ENCODE results near the gene S100PBP.

Gene S100PBP

DNA sequence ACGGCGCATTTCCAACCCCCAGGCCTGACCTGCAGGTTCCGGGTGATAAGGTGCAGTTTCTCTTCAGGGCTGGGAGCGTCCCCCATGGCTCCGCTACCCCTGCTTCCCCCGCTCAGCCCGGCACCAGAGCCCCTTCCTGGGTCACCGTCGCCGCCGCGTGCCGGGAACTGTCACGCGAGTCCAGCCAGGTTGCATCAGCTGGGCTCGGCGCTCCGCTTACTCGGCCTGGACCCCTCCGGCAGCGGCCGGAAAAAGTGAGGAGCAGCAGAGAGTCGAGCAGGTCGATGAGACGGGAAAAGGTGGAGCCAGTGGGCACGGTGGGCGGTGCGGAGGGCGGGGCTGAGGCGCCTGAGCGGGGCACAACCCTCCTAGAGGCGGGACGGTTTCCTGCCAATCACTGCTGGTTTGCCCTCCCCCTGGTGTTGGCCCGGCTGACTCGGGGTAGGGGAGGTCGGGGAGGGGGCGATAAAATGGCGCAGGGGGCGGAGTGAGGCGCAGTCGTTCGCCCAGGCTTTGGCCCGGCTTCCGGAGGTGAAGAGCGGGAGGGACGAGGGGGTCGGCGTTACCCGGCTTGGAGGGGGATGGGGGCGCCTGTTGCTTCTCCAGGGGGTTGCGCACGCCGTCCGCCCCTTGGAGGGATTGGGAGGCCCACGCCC lies at the start of gene S100PBP, which contains the start of gene YARS1:
S100PBP (plus strand) TSS at position 495 of the 656 bp plus-strand sequence. CDS start 8,447 bp downstream, outside the sequence.
YARS1 (minus strand) TSS at position 200 of the 656 bp plus-strand sequence; CDS start at position 86, 114 bp downstream.
- peak; percentile 99 to 100 for DNase-seq (ENCODE audit: low read depth in 2 of 2)

DNA sequence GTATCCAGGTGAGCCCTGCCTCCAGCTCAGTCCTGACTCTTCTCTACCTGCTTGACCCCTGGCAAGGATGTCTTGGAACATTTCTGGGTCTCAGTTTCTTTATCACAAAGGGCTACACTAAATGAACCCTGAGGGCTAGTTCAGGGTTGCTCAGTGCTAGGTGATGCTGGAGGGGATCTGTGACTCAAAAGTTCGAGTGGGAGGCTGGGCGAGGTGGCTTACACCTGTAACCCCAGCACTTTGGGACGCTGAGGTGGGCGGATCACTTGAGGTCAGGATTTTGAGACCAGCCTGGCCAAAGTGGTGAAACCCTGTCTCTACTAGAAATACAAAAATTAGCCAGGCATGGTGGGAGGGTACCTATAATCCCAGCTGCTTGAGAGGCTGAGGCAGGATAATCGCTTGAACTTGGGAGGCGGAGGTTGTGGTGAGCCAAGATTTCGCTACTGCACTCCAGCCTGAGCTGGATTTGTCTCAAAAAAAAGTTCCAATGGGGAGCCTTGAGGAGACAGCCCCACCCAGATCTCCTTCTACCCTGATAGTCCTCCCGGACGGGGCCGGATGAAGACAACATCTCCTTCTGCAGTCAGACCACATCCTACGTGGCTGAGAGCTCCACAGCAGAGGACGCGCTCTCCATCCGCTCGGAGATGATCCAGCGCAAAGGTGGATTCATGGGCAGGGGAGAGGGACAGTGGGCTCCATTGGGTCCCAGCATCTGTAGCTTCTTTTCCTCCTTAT lies 49.2 kb upstream of the S100PBP start:
- DNase-seq (ENCODE audit: low read depth in 2 of 2), result no peak

DNA sequence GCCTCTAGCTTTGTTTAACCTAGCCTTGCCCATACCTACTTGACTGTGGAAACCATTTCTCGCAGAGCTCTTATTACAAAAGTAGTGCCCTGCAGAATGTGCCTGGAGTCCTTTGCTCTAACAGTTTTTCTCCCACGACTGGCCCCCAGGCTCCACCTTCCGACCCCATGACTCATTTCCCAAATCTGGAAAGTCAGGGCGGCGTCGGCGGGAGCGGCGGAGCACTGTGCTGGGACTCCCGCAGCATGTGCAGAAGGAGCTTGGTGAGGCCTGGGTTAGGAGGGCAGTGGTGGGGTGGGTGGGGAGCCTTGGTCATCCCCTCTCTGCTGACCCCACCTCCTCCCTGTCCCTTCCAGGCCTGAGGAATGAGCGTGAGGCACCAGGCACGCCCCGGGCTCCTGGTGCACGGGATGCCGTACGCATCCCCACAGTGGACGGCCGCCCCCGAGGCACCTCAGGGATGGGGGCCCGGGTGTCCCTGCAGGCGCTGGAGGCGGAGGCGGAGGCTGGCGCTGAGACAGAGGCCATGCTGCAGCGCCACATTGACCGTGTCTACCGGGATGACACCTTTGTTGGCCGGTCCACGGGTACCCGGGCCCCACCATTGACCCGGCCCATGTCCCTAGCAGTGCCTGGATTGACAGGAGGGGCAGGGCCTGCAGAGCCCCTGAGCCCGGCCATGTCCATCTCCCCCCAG lies 47.8 kb upstream of the S100PBP start:
- DNase-seq (ENCODE audit: low read depth in 2 of 2), result no peak

DNA sequence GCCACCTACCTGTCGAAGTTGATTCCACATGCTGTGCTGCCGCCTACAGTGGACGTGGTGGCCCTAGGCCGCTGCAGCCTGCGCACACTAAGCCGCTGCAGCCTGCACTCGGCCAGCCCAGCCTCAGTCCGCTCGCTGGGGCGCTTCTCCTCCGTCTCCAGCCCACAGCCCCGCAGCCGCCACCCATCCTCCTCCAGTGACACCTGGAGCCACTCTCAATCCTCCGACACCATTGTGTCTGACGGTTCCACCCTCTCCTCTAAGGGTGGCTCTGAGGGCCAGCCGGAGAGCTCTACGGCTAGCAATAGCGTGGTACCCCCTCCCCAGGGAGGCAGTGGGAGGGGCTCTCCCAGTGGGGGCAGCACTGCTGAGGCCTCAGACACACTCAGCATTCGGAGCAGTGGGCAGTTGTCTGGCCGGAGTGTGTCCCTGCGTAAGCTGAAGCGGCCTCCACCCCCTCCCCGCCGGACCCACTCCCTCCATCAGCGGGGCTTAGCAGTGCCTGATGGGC lies 47.2 kb upstream of the S100PBP start:
- no peak for DNase-seq (ENCODE audit: low read depth in 2 of 2)

DNA sequence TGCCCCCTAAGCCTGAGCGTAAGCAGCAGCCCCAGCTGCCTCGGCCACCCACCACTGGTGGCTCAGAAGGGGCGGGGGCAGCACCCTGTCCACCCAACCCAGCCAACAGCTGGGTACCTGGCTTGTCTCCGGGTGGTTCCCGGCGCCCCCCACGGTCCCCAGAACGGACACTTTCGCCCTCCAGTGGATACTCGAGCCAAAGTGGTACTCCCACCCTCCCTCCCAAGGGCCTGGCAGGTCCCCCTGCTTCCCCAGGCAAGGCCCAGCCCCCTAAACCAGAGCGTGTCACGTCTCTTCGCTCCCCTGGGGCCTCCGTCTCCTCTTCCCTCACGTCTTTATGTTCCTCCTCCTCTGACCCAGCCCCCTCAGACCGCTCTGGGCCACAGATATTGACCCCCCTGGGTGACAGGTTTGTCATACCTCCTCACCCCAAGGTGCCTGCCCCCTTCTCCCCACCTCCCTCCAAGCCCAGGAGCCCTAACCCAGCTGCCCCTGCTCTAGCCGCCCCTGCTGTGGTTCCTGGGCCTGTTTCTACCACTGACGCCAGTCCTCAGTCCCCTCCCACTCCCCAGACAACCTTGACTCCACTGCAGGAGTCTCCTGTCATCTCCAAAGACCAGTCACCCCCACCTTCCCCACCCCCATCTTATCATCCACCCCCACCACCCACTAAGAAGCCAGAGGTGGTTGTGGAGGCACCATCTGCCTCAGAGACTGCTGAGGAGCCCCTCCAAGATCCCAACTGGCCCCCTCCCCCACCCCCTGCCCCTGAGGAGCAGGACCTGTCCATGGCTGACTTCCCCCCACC lies 46.5 kb upstream of the S100PBP start:
- DNase-seq (ENCODE audit: low read depth in 2 of 2), result no peak

DNA sequence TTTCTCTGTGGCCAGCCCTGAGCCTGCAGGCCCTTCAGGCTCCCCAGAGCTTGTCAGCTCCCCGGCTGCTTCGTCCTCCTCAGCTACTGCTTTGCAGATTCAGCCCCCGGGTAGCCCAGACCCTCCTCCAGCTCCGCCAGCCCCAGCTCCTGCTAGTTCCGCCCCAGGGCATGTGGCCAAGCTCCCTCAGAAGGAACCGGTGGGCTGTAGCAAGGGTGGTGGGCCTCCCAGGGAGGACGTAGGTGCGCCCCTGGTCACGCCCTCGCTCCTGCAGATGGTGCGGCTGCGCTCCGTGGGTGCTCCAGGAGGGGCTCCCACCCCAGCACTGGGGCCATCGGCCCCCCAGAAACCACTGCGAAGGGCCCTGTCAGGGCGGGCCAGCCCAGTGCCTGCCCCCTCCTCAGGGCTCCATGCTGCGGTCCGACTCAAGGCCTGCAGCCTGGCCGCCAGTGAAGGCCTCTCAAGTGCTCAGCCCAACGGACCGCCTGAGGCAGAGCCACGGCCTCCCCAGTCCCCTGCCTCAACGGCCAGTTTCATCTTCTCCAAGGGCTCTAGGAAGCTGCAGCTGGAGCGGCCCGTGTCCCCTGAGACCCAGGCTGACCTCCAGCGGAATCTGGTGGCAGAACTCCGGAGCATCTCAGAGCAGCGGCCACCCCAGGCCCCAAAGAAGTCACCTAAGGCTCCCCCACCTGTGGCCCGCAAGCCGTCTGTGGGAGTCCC lies 45.7 kb upstream of the S100PBP start:
- no peak for DNase-seq (ENCODE audit: low read depth in 2 of 2)

DNA sequence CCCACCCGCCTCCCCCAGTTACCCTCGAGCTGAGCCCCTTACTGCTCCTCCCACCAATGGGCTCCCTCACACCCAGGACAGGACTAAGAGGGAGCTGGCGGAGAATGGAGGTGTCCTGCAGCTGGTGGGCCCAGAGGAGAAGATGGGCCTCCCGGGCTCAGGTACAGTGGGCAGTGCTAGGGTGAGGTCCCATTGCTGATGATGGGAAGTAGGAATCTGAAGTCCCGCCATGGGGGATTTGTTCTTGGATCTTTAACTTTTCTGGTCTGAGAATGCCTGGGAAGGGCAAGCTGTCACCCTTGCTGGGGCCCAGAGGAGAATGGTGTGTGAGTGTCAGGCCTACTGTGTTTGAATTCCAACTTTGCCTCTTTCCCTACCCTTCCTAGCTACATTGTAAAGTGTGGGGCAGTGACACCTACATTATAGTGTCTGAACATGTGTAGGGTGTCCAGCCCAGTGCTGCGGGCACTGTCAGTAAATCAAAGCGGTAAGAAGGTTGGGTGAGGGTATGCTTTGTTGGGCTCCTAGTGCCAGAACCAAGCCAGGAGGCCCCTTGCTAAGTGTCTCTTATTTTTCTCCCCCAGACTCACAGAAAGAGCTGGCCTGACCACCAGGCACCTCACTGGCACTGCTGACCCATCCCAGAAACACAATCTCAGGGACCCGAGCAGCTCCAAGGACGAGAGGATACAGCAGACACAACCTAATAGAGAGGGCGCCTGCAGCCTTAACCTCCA lies 45.0 kb upstream of the S100PBP start:
- DNase-seq (ENCODE audit: low read depth in 2 of 2), result no peak

DNA sequence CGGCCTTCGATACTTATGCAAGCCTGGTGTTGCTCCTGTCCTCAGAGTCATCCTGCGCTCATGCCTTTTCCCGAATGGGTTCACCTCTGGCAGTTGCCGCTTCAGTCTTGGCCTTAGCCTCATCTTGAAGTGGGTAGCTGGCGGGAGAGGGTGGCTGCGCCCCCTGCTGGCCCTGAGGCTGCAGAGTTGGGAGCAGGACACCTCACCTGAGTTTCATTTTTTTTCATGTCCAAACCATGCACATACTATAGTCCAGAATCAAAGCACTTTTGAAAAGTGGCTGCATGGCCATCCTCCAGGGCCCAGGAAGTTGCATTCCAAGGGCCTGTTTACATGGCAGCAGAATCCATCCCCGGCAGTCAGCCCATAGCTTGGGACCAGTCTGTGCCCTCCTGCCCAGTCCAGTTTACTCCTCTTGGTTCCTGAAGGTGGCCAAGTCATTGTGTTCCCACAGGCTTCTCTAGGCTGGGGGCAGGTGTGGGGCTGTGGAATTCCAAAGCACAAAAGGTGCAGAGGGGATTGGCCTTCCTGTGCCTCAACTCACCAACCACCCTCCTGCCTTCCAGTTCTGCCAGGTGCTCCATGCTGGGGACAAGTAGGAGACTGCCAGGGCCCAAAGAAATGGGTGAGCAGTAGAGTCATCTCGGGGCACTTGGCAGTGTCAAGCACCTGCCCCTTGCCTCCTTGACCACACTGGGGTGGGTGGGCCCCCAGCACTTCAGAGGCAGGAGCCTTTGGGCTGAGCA lies 44.3 kb upstream of the S100PBP start:
- DNase-seq (ENCODE audit: low read depth in 2 of 2), result peak; percentile 42 to 63

DNA sequence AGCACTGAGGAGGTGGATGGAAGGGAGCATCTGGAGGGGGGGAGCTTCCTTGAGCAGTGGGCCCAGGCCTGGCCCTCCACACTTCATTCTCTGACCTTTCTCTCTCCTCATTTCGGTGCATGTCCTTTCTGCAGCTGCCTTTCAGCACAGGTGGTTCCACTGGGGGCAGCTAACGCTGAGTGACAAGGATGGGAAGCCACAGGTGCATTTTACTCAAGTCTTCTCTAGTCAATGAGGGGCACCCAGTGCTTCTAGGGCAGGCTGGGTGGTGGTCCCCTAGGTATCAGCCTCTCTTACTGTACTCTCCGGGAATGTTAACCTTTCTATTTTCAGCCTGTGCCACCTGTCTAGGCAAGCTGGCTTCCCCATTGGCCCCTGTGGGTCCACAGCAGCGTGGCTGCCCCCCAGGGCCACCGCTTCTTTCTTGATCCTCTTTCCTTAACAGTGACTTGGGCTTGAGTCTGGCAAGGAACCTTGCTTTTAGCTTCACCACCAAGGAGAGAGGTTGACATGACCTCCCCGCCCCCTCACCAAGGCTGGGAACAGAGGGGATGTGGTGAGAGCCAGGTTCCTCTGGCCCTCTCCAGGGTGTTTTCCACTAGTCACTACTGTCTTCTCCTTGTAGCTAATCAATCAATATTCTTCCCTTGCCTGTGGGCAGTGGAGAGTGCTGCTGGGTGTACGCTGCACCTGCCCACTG lies 43.5 kb upstream of the S100PBP start:
- DNase-seq (ENCODE audit: low read depth in 2 of 2), result no peak

DNA sequence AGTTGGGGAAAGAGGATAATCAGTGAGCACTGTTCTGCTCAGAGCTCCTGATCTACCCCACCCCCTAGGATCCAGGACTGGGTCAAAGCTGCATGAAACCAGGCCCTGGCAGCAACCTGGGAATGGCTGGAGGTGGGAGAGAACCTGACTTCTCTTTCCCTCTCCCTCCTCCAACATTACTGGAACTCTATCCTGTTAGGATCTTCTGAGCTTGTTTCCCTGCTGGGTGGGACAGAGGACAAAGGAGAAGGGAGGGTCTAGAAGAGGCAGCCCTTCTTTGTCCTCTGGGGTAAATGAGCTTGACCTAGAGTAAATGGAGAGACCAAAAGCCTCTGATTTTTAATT lies 43.0 kb upstream of the S100PBP start:
- DNase-seq (ENCODE audit: low read depth in 2 of 2), result no peak

DNA sequence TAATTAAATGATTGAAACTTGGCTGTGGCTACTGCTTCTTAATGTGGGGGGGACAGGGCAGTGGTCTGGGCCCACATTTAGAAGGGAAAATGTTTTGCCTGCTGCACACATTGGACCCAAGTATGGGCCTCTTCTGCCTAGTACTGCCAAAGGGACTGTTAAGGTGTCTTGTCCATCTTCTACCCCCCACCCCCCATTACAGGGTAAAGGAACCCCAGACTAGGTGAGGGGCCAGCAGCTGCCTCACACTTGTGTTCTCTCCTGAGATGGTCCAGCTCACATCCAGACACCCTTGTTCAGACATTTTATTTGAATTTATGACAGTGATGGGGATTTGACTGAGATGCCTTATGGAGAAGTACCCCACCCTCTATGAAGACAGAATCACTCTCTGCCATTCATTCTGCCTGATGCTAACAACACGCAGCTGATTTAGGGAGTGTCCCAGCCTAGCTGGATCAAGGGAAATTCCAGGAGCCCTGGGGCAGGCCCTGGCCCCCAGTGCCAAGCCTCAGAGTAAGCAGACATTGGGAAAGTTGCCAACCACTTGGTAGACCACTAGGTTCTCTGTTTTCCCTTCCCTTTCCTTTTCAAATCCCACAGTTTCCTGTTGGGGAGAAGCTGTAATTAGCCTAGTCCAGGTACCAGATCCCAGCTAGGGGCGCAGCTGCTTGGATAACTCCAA lies 42.4 kb upstream of the S100PBP start:
- no peak for DNase-seq (ENCODE audit: low read depth in 2 of 2)

DNA sequence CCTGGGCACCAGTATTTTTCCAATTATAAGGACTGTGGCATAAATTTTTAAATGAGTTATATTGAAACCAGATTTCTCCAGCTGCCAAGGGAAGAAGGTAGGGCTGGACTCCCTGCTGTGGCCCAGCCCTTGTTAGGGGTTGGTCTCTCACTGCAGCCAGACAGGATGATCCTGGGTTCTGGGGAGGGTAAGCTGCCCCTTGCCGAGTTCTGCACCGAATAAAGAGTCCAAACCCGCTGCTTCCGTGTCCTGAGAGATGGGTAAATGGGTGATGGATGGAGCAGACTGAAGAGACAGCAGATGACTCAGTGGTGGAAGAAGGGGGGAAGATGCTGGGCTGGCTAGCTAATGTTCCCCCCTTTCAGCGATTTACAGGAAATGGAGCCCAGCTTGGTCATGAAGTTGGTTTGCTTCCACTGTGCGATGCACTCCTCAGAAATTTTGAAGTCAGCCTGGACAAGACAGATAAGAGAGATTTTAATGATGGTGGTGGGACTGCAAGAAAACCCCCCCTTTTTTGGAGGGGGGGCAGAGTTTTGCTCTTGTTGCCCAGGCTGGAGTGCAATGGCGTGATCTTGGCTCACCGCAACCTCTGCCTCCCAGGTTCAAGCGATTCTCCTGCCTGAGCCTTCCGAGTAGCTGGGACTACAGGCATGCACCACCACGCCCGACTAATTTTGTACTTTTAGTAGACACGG lies 41.7 kb upstream of the S100PBP start:
- no peak for DNase-seq (ENCODE audit: low read depth in 2 of 2)

DNA sequence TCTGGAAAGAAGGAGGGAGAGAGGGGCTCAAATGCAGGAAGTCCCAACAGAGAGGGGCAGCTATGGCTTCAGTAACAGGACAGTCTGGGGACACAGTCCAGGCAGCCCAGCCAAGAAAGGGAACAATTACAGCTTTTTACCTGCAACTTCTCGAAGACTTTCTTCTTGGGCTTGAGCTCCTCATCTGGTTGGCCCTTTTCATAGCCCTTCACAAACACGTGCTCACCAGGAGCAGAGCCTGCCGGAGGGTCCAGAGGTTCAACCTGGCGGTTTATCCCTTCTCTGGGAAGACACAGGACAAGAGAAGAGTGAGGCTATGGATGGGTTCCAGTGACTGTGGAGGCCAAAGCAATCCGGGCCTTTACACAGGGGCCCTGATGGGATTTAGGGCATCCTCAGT lies 38.2 kb upstream of the S100PBP start:
- DNase-seq (ENCODE audit: low read depth in 2 of 2), result no peak

DNA sequence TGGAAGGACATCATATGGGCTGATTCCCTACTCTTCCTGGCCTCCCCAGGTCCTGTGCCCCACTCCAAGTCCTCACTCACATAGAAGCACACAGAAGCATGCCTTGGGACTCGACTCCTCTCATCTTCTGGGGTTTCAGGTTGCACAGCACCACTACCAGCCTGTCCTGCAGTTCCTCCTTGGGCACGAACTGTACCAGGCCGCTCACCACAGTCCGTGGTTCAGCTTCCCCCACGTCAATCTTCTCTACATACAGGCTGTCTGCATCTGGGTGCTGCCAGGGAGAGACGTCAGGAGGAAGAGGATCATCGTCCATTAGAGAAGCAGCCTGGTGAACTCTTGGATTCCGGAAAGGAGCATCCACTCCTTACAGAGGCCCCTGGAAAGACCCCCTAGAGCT lies 37.4 kb upstream of the S100PBP start:
- no peak for DNase-seq (ENCODE audit: low read depth in 2 of 2)

DNA sequence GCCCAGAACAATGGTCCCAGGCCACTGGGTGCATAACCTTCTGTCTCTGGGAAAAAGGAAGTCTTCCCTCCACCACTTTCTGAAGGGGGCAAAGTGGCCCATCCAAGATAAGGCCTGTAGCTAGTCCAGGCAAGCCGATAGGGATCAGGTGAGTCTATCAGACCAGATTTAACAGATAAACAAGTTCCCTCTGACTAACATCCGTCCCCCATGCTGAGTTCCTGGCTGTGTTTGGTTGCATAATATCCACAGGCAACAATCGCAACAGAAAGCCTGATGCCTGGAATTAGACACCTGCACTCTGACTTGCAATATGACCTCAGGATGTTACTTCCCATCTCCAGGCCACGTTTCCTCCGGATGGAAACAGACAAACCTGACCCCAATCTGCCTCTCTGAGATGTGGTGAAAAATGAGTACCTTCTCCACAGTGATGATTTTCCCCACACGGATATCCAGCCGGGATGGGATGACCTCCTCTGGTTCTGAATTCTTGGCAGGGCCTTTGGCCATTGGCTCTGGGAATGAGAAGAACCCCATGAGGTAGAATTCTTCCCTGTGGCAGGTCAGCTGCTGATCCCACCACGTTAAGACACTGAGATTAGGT lies 36.7 kb upstream of the S100PBP start:
- DNase-seq (ENCODE audit: low read depth in 2 of 2), result no peak

DNA sequence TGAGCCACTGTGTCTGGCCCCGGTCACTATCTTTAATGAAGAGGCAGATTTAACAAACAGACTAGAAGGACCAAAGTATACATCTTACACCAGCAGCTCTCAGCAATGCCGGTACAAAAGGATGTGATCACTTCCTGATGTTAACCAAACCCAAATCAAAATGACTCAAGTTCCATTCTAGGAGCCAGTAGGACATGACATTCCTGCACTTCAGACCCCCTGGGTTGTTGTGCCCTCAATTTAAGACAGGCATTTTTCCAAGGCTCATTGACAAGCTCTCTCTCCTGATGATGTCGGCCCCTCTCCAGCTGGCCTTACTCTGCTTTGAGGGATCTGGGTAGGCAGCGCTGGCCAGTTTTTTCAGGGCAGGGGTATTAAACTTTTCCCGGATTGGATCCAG lies 35.4 kb upstream of the S100PBP start:
- no peak for DNase-seq (ENCODE audit: low read depth in 2 of 2)

DNA sequence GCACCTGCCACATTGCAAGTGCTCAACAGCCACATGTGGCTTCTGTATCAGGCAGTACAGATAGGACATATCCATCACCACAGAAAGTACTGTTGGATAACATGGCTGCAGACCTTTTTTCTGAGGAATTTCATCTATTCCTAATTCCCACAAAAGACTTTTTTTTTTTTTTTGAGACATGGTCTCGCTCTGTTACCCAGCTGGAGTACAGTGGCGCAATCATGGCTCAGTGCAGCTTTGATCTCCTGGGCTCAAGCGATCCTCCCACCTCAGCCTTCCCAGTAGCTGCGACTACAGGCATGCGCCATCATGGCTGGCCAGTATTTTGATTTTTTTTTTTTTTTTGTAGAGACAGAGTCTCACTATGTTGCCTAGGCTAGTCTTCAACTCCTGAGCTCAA lies 33.6 kb upstream of the S100PBP start:
- no peak for DNase-seq (ENCODE audit: low read depth in 2 of 2)

All from stimulated activated CD4-positive, alpha-beta T cell treated with anti-CD3 and anti-CD28 coated beads, Interleukin-1b, Interleukin-23, amount 100 ng/mL, for 1 hour (primary cell).